Activated CD8-positive, alpha-beta memory T cell treated with anti-CD3 and anti-CD28 coated beads, Interleukin-2, amount 10 ng/mL, durations not matched to agents 7 days and 5 days (primary cell): ENCODE measurements around the gene NFXL1. TPM values are rescaled to one million over a fixed set of nuclear protein-coding genes. Genes with fewer than 3 reads are reported as not detected.

Source experiments
- ATAC-seq: fragments of 150-1000 bp; cut with Tn5 transposase; one replicate; pipeline ENCODE4 v1.10.0; 2021; ENCODE audit warnings: moderate library complexity
- CTCF ChIA-PET: fragments of 350-600 bp; sonication (Branson Sonifier 250); formaldehyde crosslinking; loops from one replicate; lab custom pipeline; 2021; ENCODE audit warnings: antibody characterized with exemption; lab: Charles Lee
- DNase-seq: peaks from one replicate; pipeline ENCODE4 v3.0.0-alpha.2; 2020
- H3K27ac Mint-ChIP-seq: one replicate; pipeline ENCODE4 v1.8.0; 2021; ENCODE audit warnings: mild to moderate bottlenecking, mixed read lengths
- H3K27me3 Mint-ChIP-seq: one replicate; pipeline ENCODE4 v1.8.0; 2021; ENCODE audit warnings: mixed read lengths
- H3K36me3 Mint-ChIP-seq: one replicate; pipeline ENCODE4 v1.8.0; 2021; ENCODE audit warnings: mild to moderate bottlenecking, mixed read lengths
- H3K4me1 Mint-ChIP-seq: one replicate; pipeline ENCODE4 v1.8.0; 2021; ENCODE audit warnings: mixed read lengths
- H3K4me3 Mint-ChIP-seq: one replicate; pipeline ENCODE4 v1.8.0; 2021; ENCODE audit warnings: mild to moderate bottlenecking, moderate library complexity, mixed read lengths
- H3K9me3 Mint-ChIP-seq: one replicate; pipeline ENCODE4 v1.8.0; 2022; ENCODE audit warnings: low read depth, mixed read lengths
- total RNA-seq, 2 experiments: library from RNA; stranded (reverse); gene quantifications; one replicate each; pipeline ENCODE4 v1.2.3, GENCODE V29; 2021

Gene NFXL1
- total RNA-seq, 2 experiments from 2014 or later, result 9.5 to 10.5 TPM

- Mint-ChIP-seq H3K36me3 (peaks cover 54% of the 10 kb centered on the region), H3K27ac (no peak overlapping the region), H3K9me3 (no peaks in the 10 kb centered on the region), H3K4me3 (no peak overlapping the region), H3K4me1 (peaks cover 11% of the 10 kb centered on the region), H3K27me3 (no peaks in the 10 kb centered on the region)
- DNase-seq (no peak), ATAC-seq (peak; percentile 61)
- CTCF ChIA-PET, result interaction anchor here (1.0 kb wide), 1 partner anchor 70 kb away, joined by 3 read pairs; no protein-coding TSS in a partner anchor
Measured at GRCh38 chr4:47873877-47874541, 40.4 kb downstream of the NFXL1 start.

- Mint-ChIP-seq H3K27ac (no peak overlapping the region), H3K36me3 (peaks cover 18% of the 10 kb centered on the region), H3K4me1 (no peaks in the 10 kb centered on the region), H3K4me3 (no peak overlapping the region), H3K27me3 (no peaks in the 10 kb centered on the region), H3K9me3 (no peaks in the 10 kb centered on the region)
- ATAC-seq, result no peak
- CTCF ChIA-PET, result no interaction called here
- DNase-seq, result no peak
Measured at GRCh38 chr4:47863486-47863885, 50.9 kb downstream of the NFXL1 start.

- H3K9me3 Mint-ChIP-seq, result no peaks in the 10 kb centered on the region
- no peaks in the 10 kb centered on the region for H3K4me1 Mint-ChIP-seq
- H3K27ac Mint-ChIP-seq, result no peak overlapping the region
- no peak for ATAC-seq
- no peak overlapping the region for H3K4me3 Mint-ChIP-seq
- peaks cover 14% of the 10 kb centered on the region for H3K36me3 Mint-ChIP-seq
- no peak for DNase-seq
- CTCF ChIA-PET, result no interaction called here
- H3K27me3 Mint-ChIP-seq, result no peaks in the 10 kb centered on the region
Measured at GRCh38 chr4:47862297-47862696, 52.1 kb downstream of the NFXL1 start.

GRCh38 chr4:47860305-47860704 lies 54.1 kb downstream of the NFXL1 start:
- Mint-ChIP-seq H3K27ac (no peak overlapping the region), H3K9me3 (no peaks in the 10 kb centered on the region), H3K4me1 (no peaks in the 10 kb centered on the region), H3K27me3 (no peaks in the 10 kb centered on the region), H3K4me3 (no peak overlapping the region), H3K36me3 (peaks cover 14% of the 10 kb centered on the region)
- ATAC-seq (no peak), DNase-seq (no peak)
- CTCF ChIA-PET, result interaction anchor here (0.5 kb wide), 1 partner anchor 1022 kb away, joined by 3 read pairs; no protein-coding TSS in a partner anchor

DNA sequence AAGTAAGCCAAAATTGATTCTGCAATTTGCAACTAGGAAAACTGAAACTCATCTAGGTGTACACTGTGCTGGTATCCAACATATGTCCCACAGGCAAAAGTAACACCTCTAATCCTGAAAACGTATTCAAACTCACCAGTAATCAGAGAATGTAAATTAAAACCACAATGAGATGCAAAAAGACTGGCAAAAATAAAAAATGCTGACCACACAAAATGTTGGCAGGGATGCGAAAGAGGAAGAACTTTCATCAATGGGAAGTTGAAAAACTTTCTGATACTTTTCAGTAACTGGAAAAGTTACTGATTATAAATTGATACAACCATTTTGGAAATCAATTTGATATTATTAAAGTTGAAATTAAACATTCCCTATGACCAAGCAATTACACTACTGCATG lies 56.4 kb downstream of the NFXL1 start:
- Mint-ChIP-seq H3K9me3 (no peaks in the 10 kb centered on the region), H3K4me3 (no peak overlapping the region), H3K27ac (no peak overlapping the region), H3K36me3 (peaks cover 23% of the 10 kb centered on the region), H3K4me1 (no peaks in the 10 kb centered on the region), H3K27me3 (no peaks in the 10 kb centered on the region)
- CTCF ChIA-PET, result no interaction called here
- DNase-seq (no peak), ATAC-seq (no peak)

GRCh38 chr4:47856713-47857112 lies 57.7 kb downstream of the NFXL1 start:
- Mint-ChIP-seq H3K36me3 (peaks cover 17% of the 10 kb centered on the region), H3K4me1 (no peaks in the 10 kb centered on the region), H3K9me3 (no peaks in the 10 kb centered on the region), H3K4me3 (no peak overlapping the region), H3K27me3 (no peaks in the 10 kb centered on the region), H3K27ac (no peak overlapping the region)
- no peak for DNase-seq
- no peak for ATAC-seq
- CTCF ChIA-PET, result interaction anchor here (1.1 kb wide), 1 partner anchor 127 kb away, joined by 3 read pairs; no protein-coding TSS in a partner anchor

DNA sequence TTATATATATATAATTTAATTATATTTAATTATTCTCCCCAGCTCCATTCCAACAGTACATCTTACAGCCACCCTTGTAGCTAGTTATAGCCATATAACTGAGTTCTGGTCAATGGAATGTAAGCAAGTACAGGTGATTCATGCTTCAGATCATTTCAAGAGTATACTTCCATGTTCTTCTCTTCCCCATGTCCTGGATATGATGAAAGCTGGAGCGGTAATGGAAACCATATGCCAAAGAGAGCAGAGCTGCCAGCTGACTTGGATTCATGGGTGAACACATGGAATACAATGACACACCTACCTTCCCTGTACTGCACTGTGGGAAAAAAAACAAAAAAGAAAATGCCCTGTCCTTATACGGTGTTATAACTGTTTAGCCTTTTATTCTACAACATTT lies 59.0 kb downstream of the NFXL1 start:
- ATAC-seq, result no peak
- Mint-ChIP-seq H3K27me3 (no peaks in the 10 kb centered on the region), H3K4me3 (no peak overlapping the region), H3K4me1 (no peaks in the 10 kb centered on the region), H3K27ac (no peak overlapping the region), H3K9me3 (no peaks in the 10 kb centered on the region), H3K36me3 (peaks cover 18% of the 10 kb centered on the region)
- CTCF ChIA-PET, result no interaction called here
- DNase-seq, result no peak

DNA sequence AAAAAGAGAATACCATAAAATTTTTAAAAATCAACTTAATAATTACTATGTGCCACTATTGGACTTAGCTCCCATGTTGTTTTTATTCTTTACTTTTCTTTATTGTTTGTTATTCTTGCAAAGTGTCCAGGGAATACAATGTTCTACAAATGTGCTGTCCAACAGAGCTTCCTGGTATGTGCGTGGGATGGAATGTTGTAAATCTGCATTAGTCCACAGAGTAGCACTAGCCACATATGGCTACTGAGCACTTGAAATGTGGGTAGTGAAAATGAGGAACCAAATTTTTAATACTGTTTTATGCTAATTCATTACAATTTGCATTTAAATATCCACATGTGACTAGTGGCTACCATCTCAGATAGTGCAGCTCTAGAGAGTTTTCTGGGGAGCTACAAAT lies 62.2 kb downstream of the NFXL1 start:
- Mint-ChIP-seq H3K27ac (no peak overlapping the region), H3K4me1 (no peaks in the 10 kb centered on the region), H3K9me3 (no peaks in the 10 kb centered on the region), H3K36me3 (peaks cover 26% of the 10 kb centered on the region), H3K4me3 (no peak overlapping the region), H3K27me3 (no peaks in the 10 kb centered on the region)
- CTCF ChIA-PET, result interaction anchor here (0.7 to 2.1 kb wide), 2 partner anchors 13 to 15 kb away, joined by 3 to 5 read pairs; no protein-coding TSS in a partner anchor
- ATAC-seq (no peak), DNase-seq (no peak)

GRCh38 chr4:47849466-47849865 lies 64.9 kb downstream of the NFXL1 start:
- H3K27ac Mint-ChIP-seq, result no peak overlapping the region
- H3K27me3 Mint-ChIP-seq, result no peaks in the 10 kb centered on the region
- no peak overlapping the region for H3K4me3 Mint-ChIP-seq
- H3K4me1 Mint-ChIP-seq, result no peaks in the 10 kb centered on the region
- CTCF ChIA-PET, result no interaction called here
- no peak for ATAC-seq
- DNase-seq, result no peak
- H3K9me3 Mint-ChIP-seq, result no peaks in the 10 kb centered on the region
- H3K36me3 Mint-ChIP-seq, result peaks cover 34% of the 10 kb centered on the region

DNA sequence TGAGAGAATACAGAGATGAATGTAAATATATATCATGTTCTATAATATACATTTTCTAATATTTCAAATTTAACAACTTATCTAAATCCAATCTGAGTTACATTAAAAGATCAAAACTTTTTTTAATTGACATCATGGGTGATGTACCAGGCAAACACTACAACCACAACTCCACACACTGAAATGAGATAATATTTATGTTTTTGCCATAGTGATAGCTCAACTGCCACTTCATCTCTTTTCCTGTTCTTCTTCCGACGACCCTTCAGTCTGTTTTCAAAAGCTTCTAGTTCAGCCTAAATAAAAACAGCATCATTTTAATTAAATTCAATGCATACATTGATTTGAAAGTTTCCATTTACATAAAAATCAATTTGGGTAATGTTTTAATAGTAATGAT lies 66.3 kb downstream of the NFXL1 start:
- H3K36me3 Mint-ChIP-seq, result peaks cover 36% of the 10 kb centered on the region
- no peaks in the 10 kb centered on the region for H3K9me3 Mint-ChIP-seq
- H3K4me3 Mint-ChIP-seq, result no peak overlapping the region
- no peaks in the 10 kb centered on the region for H3K4me1 Mint-ChIP-seq
- H3K27me3 Mint-ChIP-seq, result no peaks in the 10 kb centered on the region
- DNase-seq, result no peak
- H3K27ac Mint-ChIP-seq, result no peak overlapping the region
- no peak for ATAC-seq
- CTCF ChIA-PET, result no interaction called here

DNA sequence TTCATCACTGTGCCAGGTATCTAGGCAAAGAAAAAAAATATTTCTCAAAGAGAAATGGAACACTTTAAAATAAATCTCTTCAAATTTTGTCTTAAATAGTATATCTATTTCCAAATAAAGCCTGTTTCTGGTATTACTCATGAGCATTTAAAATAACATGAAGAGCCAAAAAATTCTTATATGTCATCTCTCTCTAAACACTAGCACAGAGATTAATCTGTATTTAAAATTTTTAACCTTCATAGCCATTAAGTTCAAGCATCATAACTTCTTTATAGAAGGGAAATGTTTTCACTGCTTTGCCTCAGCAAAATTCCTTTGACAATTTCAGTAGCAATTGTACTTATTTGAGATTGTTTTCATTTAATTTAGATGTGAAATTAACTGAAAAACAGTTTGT lies 71.4 kb downstream of the NFXL1 start:
- ATAC-seq (no peak), DNase-seq (no peak)
- Mint-ChIP-seq H3K36me3 (peaks cover 28% of the 10 kb centered on the region), H3K4me3 (no peak overlapping the region), H3K9me3 (no peaks in the 10 kb centered on the region), H3K27me3 (peaks cover 2% of the 10 kb centered on the region), H3K4me1 (peaks cover 3% of the 10 kb centered on the region), H3K27ac (no peak overlapping the region)
- CTCF ChIA-PET, result no interaction called here

- H3K27me3 Mint-ChIP-seq, result peaks cover 13% of the 10 kb centered on the region
- H3K9me3 Mint-ChIP-seq, result no peaks in the 10 kb centered on the region
- H3K4me3 Mint-ChIP-seq, result no peak overlapping the region
- H3K27ac Mint-ChIP-seq, result no peak overlapping the region
- ATAC-seq (no peak), DNase-seq (no peak)
- peaks cover 16% of the 10 kb centered on the region for H3K4me1 Mint-ChIP-seq
- H3K36me3 Mint-ChIP-seq, result peaks cover 15% of the 10 kb centered on the region
- CTCF ChIA-PET, result interaction anchor here (1.2 to 2.4 kb wide), 3 partner anchors 93 to 178 kb away, joined by 3 to 7 read pairs (median 6); no protein-coding TSS in a partner anchor
Measured at GRCh38 chr4:47840291-47840690, 74.1 kb downstream of the NFXL1 start.

GRCh38 chr4:47839259-47839658 lies 75.1 kb downstream of the NFXL1 start:
- DNase-seq, result no peak
- CTCF ChIA-PET, result interaction anchor here (0.7 to 2.4 kb wide), 10 partner anchors 14 to 177 kb away, joined by 3 to 8 read pairs (median 4); no protein-coding TSS in a partner anchor
- ATAC-seq, result no peak
- H3K27ac Mint-ChIP-seq, result no peak overlapping the region
- peaks cover 13% of the 10 kb centered on the region for H3K27me3 Mint-ChIP-seq
- no peaks in the 10 kb centered on the region for H3K9me3 Mint-ChIP-seq
- peaks cover 16% of the 10 kb centered on the region for H3K4me1 Mint-ChIP-seq
- no peak overlapping the region for H3K4me3 Mint-ChIP-seq
- peaks cover 12% of the 10 kb centered on the region for H3K36me3 Mint-ChIP-seq

GRCh38 chr4:47838445-47838844 lies 75.9 kb downstream of the NFXL1 start:
- DNase-seq (no peak), ATAC-seq (no peak)
- CTCF ChIA-PET, result interaction anchor here (0.9 to 2.2 kb wide), 7 partner anchors 14 to 152 kb away, joined by 3 to 12 read pairs (median 5); no protein-coding TSS in a partner anchor
- Mint-ChIP-seq H3K4me1 (peaks cover 16% of the 10 kb centered on the region), H3K27me3 (peaks cover 16% of the 10 kb centered on the region), H3K27ac (no peak overlapping the region), H3K4me3 (no peak overlapping the region), H3K36me3 (peaks cover 4% of the 10 kb centered on the region), H3K9me3 (no peaks in the 10 kb centered on the region)
